NAMALWA (cell line): ENCODE measurements around the gene MIP.
"Not testable (repeated sequence)": the region's sequence is repeated elsewhere in the genome, so short reads cannot be mapped to it uniquely, and the experiment has no call there.

Experiments used
- DNase-seq: peaks from one replicate; pipeline ENCODE4 v3.0.0-alpha.2; 2015; ENCODE audit warnings: low spot score

Gene MIP

GRCh38 chr12:56468216-56469006 lies 14.0 kb upstream of the MIP start, which contains the start of gene SPRYD4:
Gene SPRYD4, plus strand, starts transcription at chr12:56468578. Its CDS starts 14 bp downstream, at chr12:56468592.
- DNase-seq, result peak; percentile 97

DNA sequence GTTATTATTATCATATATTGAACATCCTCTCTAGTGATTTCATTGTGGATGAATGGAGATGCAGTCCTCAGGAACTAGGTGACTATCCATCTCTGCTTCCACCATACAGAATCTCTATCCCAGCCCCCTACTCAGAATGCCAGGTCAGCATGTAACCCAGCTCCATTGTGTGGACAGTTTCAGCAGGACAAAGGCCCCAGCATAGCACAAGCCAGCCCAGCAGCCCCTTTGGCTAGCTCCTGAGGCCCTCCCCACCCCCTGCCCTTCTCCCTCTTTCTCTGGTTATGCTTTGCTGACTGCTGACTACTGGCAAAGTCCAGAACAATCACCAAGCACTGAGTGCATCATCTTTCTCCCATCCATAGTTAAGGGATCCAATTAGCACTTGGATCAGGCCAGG lies 8.1 kb upstream of the MIP start:
- no peak for DNase-seq

- no peak for DNase-seq
Observed at GRCh38 chr12:56461235-56462159, 7.0 kb upstream of the MIP start.

GRCh38 chr12:56457817-56458216 lies 3.4 kb upstream of the MIP start:
- no peak for DNase-seq

DNA sequence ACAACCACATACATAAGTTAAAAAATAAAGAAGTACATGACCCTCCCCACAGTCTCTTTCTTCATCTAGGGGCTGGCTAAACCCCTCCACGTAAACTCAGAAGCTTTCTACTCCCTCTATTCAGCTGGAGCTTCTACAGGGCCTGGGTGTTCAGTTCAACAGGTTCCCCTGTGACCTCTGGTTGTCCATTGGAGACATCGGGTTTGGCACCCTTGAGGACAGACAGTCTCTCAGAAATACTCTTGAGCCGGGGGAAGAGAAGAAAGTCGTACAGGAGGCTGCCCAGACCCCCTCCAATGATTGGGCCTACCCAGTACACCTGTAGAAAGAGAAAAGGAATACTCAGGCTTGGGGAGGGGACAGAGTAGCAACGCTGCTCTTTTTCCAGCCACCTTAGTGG lies 3.3 kb downstream of the MIP start:
- no peak for DNase-seq

DNA sequence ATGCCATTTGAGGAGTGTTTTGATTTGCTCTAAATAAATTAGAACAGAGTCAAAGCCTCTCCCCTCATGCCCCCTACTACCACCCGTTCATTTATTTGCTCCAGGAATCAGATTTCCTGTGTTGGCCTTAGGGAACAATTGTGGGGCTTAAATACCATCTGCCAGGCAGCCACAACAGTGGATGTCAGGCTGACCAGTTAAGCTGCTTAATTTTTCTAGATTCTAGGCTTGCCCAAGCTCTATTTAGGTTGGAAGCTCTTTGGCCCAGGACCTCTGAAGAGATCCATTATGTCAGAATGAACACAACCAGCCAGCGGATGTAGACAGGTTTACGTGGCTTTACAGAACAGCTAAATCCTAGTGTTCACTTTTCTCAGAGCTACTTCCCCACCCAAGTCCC lies 4.2 kb downstream of the MIP start:
- no peak for DNase-seq

- no peak for DNase-seq
Observed at GRCh38 chr12:56449622-56449984, 4.9 kb downstream of the MIP start.

GRCh38 chr12:56448860-56449621 lies 5.4 kb downstream of the MIP start, which contains the start of gene TIMELESS:
Gene TIMELESS, minus strand, starts transcription at chr12:56449426. Its CDS starts 15,256 bp downstream, at chr12:56434170.
- peak; percentile 95 for DNase-seq

DNA sequence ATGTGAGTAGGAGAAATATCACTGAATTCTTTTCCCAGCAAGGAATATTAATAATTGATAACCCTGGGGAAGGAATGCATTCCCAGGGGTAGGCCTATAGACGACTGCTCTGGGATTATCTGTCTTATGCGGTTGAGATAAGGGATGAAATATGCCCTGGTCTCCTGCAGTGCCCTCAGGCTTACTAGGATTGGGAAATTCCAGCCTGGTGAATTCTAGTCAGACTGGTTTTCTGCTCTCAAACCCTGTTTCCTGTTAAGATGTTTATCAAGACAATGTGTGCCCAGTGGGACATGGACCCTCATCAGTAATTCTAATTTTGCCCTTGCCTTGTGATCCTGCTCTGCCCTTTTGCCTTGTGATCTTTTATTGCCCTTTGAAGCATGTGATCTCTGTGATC lies 11.2 kb downstream of the MIP start:
- DNase-seq, result not testable (repeated sequence)

- DNase-seq, result no peak
Observed at GRCh38 chr12:56437430-56438176, 16.9 kb downstream of the MIP start.

- no peak for DNase-seq
Observed at GRCh38 chr12:56434828-56435227, 19.6 kb downstream of the MIP start.

- DNase-seq, result no peak
Observed at GRCh38 chr12:56431850-56432249, 22.6 kb downstream of the MIP start.

GRCh38 chr12:56431288-56431687 lies 23.2 kb downstream of the MIP start:
- no peak for DNase-seq

DNA sequence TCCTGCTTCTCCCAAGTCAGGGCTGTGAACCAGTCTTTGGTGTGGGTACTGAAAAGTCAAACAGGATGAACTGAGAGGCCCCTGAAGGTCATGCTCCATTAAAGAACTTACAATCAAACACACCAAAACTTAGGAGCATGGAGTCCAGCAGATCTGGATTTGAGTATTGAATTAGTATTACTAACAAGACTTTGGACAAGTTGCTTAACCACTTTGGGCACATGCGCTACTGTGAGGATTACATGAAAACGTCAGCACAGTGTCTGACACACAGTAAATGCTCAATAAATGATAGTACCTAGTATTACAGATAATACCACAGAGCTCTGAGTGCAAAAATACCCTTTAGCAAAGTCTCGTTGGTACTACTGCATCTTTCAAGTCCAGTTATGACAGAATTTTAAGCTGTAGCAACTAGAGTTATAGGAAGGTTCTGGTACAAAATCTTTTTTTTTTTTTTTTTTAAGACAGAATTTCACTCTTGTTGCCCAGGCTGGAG lies 28.5 kb downstream of the MIP start:
- DNase-seq, result no peak

GRCh38 chr12:56425193-56425592 lies 29.3 kb downstream of the MIP start:
- no peak for DNase-seq

DNA sequence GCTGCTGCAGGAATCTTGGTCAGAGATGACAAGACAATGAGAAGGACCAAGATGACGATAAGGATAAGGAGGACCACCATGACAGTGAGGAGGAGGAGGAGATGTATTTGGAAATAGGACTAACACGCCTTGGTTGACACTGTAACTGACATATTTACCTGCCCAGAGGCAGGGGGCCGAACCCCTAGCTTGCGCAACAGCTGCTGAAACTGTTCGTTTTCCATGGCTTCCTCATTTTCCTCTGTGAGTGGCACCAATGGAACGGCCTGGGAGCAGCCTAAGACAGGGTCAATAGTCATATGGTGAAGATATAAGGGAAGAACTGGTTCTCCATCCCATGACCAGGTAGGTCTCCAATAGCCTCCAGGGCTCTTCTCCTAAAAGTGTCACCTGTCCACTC lies 34.0 kb downstream of the MIP start:
- no peak for DNase-seq

GRCh38 chr12:56417739-56418138 lies 36.7 kb downstream of the MIP start:
- no peak for DNase-seq

GRCh38 chr12:56414401-56414800 lies 40.1 kb downstream of the MIP start:
- no peak for DNase-seq

- no peak for DNase-seq
Observed at GRCh38 chr12:56413392-56413791, 41.1 kb downstream of the MIP start.

DNA sequence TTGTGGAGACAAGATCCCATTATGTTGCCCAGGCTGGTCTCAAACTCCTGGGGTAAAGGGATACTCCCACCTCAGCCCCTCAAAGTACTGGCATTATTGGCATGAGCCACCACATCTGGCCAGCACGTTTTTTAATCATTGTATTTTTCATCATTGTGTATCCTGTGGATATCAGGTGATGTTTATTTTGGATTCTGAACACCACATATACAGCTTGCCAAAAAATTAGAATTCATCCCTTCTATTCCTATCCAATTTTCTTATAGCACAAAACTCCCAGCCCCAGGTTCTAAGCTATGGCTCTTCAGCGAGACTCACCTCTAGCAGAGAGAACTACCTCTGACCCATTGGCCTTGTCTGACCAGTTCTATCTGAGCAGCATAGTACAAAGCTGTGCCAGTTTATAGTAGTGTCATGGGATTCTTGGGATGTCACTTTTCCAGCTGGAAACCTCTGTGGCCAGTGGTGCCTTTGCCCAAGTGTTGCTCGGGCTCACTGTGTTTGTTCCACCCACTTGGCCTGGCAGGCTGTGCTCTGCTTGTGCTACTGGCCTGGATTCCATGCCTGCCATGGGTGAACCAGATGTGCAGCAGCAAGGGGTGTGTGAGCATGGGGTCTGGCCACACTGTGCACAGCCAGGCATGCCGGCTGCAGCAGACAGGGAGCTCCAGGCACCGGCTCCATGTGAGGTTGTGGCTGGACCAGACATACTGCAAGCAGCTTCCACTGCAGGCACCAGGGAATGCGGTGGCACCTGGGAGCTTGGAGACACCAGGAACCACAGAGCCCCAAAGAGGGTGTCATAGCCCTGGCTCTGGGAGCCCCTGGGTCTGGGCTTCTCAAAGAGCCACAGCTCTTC lies 42.4 kb downstream of the MIP start:
- no peak for DNase-seq
